OCI-LY3 (cell line): Measurements from ENCODE around the gene ERC1.

Experiments used
- H2AFZ ChIP-seq: fragments of 200-600, 300-600 bp; shearing (Covaris generic); 2 replicates; pipeline ENCODE4 v1.6.0; 2014; ENCODE audit warnings: antibody characterized with exemption, low read depth, low read length
- H3K27ac ChIP-seq: fragments of 200-600, 300-600 bp; sonication (generic); 2 replicates; pipeline ENCODE4 v1.5.1; 2014; ENCODE audit warnings: mild to moderate bottlenecking, low read length, moderate library complexity, mixed read lengths
- H3K27me3 ChIP-seq: fragments of 200-600, 300-600 bp; sonication (generic); 2 replicates; pipeline ENCODE4 v1.6.1; 2014; ENCODE audit warnings: low read depth, low read length, mixed read lengths
- H3K36me3 ChIP-seq: fragments of 200-600, 300-600 bp; sonication (generic); replicated peaks from 2 replicates; pipeline ENCODE3; 2014; ENCODE audit warnings: low read depth, low read length, mixed read lengths
- H3K4me1 ChIP-seq: fragments of 300-600, 200-600 bp; sonication (generic); 2 replicates; pipeline ENCODE4 v1.6.1; 2014; ENCODE audit warnings: low read length, mixed read lengths
- H3K4me2 ChIP-seq: fragments of 200-600, 300-600 bp; sonication (generic); 2 replicates; pipeline ENCODE4 v1.6.1; 2014; ENCODE audit warnings: low read length, mixed read lengths
- H3K4me3 ChIP-seq: fragments of 300-600, 200-600 bp; sonication (generic); 2 replicates; pipeline ENCODE4 v1.5.1; 2014; ENCODE audit warnings: antibody characterized with exemption, mild to moderate bottlenecking, low read length, moderate library complexity
- H3K79me2 ChIP-seq: fragments of 300-600, 200-600 bp; shearing (Covaris generic); 2 replicates; pipeline ENCODE4 v1.6.1; 2014; ENCODE audit warnings: mild to moderate bottlenecking, low read length, mixed read lengths
- H3K9ac ChIP-seq: fragments of 300-600, 200-600 bp; shearing (Covaris generic); 2 replicates; pipeline ENCODE4 v1.6.0; 2014; ENCODE audit warnings: mild to moderate bottlenecking, low read length, moderate library complexity
- H3K9me3 ChIP-seq: fragments of 200-600, 300-600 bp; shearing (Covaris generic); 2 replicates; pipeline ENCODE4 v1.6.1; 2014; ENCODE audit warnings: low read length, mixed read lengths; ENCODE audit not compliant: insufficient read depth
- H4K20me1 ChIP-seq: fragments of 200-600, 300-600 bp; sonication (generic); 2 replicates; pipeline ENCODE4 v1.6.1; 2016; ENCODE audit warnings: low read length, mixed read lengths; ENCODE audit not compliant: insufficient read depth
- EZH2phosphoT487 ChIP-seq: fragments of 200-600 bp; shearing (Covaris generic); IDR thresholded peaks from 2 replicates; pipeline ENCODE4 v1.6.1; 2018; ENCODE audit warnings: antibody characterized with exemption, mixed run types, low read depth
- TF ChIP-seq, protein P1 (sequence below): fragments of 200-600, 300-600 bp; sonication (generic); IDR thresholded peaks from 2 replicates; pipeline ENCODE4 v1.5.1; 2014; ENCODE audit warnings: antibody characterized with exemption, low read length, low read depth

The ERC1 gene

DNA sequence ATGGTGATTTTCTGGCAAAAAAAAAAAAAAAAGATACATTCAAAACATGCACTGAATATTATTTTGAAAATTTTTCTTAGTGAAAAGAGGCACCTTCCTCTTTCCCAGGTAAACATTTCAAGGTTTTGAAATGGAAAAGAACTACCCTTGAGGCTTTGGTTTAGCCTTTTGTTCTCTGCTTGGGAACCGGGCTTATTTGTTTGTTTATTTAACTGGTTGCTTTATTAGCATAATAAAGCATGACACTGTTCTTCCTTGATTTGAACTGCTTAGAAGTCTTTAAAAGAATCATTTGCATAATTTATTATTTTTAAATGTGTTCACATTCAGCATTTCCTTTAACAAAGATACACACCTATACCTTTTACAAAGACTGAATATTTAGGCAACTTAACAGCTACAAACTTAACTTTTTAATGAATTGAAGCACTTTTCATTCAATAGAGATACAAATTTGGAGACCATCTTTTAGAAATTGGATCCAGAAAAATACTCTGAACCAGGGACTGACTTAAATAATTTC, 428.9 kb downstream of the ERC1 start:
- peaks cover 22% of the 10 kb centered on the region for H3K9me3 ChIP-seq
- H2AFZ ChIP-seq = no peak overlapping the region
- H3K79me2 ChIP-seq = no peaks in the 10 kb centered on the region
- H3K4me3 ChIP-seq = no peak overlapping the region
- H3K27me3 ChIP-seq = no peaks in the 10 kb centered on the region
- H3K9ac ChIP-seq = no peak overlapping the region
- H3K4me2 ChIP-seq = no peak overlapping the region
- H3K27ac ChIP-seq = no peak overlapping the region
- no peak for TF ChIP-seq EZH2phosphoT487
- TF ChIP-seq, protein P1, sequence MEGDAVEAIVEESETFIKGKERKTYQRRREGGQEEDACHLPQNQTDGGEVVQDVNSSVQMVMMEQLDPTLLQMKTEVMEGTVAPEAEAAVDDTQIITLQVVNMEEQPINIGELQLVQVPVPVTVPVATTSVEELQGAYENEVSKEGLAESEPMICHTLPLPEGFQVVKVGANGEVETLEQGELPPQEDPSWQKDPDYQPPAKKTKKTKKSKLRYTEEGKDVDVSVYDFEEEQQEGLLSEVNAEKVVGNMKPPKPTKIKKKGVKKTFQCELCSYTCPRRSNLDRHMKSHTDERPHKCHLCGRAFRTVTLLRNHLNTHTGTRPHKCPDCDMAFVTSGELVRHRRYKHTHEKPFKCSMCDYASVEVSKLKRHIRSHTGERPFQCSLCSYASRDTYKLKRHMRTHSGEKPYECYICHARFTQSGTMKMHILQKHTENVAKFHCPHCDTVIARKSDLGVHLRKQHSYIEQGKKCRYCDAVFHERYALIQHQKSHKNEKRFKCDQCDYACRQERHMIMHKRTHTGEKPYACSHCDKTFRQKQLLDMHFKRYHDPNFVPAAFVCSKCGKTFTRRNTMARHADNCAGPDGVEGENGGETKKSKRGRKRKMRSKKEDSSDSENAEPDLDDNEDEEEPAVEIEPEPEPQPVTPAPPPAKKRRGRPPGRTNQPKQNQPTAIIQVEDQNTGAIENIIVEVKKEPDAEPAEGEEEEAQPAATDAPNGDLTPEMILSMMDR = no peak
- H4K20me1 ChIP-seq = no peaks in the 10 kb centered on the region
- peaks cover 19% of the 10 kb centered on the region for H3K4me1 ChIP-seq
- peaks cover 27% of the 10 kb centered on the region for H3K36me3 ChIP-seq

DNA sequence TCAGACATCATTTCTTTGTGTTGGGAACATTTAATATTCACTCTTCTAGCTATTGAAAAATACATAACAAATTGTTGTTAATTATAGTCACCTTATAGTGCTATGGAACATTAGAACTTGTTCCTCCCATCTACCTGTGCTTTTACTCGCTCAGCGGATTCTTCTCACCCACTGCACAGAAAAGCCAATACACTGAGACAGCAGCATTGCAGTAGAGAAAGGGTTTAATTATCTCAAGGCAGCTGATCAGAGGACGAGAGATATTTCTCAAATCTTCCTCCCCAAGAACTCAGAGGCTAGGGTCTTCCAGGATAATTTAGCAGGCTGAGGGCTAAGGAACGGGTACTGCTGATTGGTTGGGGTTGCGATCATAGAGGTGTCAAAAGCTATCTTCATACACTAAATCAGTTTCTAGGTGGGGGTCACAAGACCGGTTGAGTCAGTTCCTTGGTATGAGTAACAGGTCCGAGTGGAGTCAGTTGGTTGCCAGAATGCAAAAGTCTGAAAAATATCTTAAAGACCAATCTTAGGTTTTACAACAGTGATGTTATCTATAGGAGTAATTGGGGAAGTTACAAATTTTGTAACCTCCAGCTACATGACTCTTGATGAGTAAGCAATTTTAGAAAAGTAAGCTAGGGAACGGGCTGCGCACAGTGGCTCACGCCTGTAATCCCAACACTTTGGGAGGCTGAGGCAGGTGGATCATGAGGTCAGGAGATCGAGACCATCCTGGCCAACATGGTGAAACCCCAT, 430.2 kb downstream of the ERC1 start:
- Histone ChIP-seq H3K4me2 (no peak overlapping the region), H3K79me2 (no peaks in the 10 kb centered on the region), H3K4me3 (no peak overlapping the region), H3K36me3 (peaks cover 27% of the 10 kb centered on the region), H4K20me1 (no peaks in the 10 kb centered on the region), H3K27ac (no peak overlapping the region), H3K4me1 (peaks cover 23% of the 10 kb centered on the region), H2AFZ (no peak overlapping the region), H3K27me3 (no peaks in the 10 kb centered on the region), H3K9ac (no peak overlapping the region), H3K9me3 (peaks cover 22% of the 10 kb centered on the region)
- TF ChIP-seq, protein P1 = no peak
- no peak for TF ChIP-seq EZH2phosphoT487

DNA sequence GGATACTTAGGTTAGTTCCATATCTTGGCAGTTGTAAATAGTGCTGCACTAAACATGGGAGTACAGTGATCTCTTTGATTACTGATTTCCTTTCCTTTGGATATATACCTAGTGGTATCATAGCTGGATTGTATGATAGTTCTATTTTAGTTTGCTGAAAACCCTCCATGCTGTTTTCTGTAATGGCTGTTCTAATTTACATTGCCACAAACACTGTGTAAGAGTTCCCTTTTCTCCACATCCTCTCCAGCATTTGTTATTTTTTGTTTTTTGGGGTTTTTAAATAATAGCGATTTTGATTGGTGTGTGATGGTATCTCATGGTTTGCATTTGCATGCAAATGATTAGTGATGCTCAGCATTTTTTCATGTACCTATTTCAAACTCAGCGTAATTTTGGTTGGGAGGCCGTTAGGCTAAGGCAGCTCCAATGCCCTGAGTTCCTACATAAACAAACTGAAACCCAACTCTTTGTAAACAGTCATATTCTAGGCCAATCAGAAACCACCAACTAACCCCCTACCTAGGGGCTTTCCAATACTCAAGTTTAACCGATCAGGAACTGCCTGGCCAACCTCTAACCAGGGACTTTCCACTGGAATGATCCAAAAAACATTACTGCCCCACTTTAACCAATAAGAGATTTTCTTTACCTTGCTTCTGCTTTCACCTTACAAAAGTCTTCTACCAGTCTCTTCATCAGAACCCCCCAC, 431.7 kb downstream of the ERC1 start:
- H3K4me1 ChIP-seq = peaks cover 23% of the 10 kb centered on the region
- peaks cover 22% of the 10 kb centered on the region for H3K9me3 ChIP-seq
- no peak overlapping the region for H2AFZ ChIP-seq
- peak overlapping the region; percentile 7; the same call in 1 of the 2 replicates for H3K4me3 ChIP-seq
- no peaks in the 10 kb centered on the region for H3K27me3 ChIP-seq
- no peak for TF ChIP-seq EZH2phosphoT487
- peak overlapping the region; percentile 32; the same call in 1 of the 2 replicates for H3K4me2 ChIP-seq
- peak overlapping the region; percentile 34 for H3K27ac ChIP-seq
- H3K36me3 ChIP-seq = peaks cover 27% of the 10 kb centered on the region
- H4K20me1 ChIP-seq = no peaks in the 10 kb centered on the region
- no peak overlapping the region for H3K9ac ChIP-seq
- no peaks in the 10 kb centered on the region for H3K79me2 ChIP-seq

DNA sequence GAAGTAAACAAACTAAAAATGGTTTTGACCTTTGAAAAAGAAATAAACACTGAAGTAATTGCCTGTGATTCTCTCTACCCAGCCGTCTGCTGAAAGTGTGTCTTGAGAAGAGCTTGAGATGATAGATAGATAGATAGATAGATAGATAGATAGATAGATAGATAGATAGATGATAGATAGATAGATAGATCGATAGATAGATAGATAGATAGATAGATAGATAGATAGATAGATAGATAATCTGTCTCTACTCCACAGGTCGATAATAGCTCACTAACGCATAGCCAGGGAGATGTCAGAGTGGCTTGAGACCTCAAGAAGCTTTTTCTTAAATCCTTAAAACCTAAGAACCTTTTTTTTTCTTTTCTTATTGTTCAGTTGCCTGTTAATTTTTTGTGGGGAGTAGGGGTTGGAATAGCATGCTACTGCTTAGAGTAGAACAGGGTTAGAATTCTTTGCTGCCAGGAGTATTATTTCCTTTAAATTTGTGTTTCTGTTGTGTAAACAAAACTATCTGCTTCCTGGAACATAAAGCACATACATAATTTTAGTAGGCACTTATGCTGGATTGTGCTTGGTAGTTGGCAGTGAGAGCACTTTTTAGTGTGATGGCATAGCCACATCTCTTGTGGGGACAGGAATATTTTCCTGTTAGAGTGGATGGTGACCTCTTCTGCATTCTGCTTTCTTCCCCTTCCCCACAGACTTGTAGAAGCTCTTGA, 433.8 kb downstream of the ERC1 start:
- H2AFZ ChIP-seq = no peak overlapping the region
- TF ChIP-seq EZH2phosphoT487 = no peak
- TF ChIP-seq, protein P1 = no peak
- peaks cover 25% of the 10 kb centered on the region for H3K36me3 ChIP-seq
- H4K20me1 ChIP-seq = no peaks in the 10 kb centered on the region
- H3K27ac ChIP-seq = no peak overlapping the region
- no peaks in the 10 kb centered on the region for H3K27me3 ChIP-seq
- no peak overlapping the region for H3K9ac ChIP-seq
- no peak overlapping the region for H3K4me2 ChIP-seq
- H3K4me1 ChIP-seq = peaks cover 23% of the 10 kb centered on the region
- no peak overlapping the region for H3K4me3 ChIP-seq
- H3K79me2 ChIP-seq = no peaks in the 10 kb centered on the region
- peaks cover 22% of the 10 kb centered on the region for H3K9me3 ChIP-seq
